Right ventricle myocardium superior (tissue), 1 donor: ENCODE results near the gene CNOT10. TPM values are rescaled to one million over a fixed set of nuclear protein-coding genes. Genes with fewer than 3 reads are reported as not detected.

ENCODE experiments used
- ATAC-seq: fragments of 200-7000 bp; cut with Tn5 transposase; one replicate; pipeline ENCODE4 v1.9.1; 2020; ENCODE audit warnings: mild to moderate bottlenecking; ENCODE audit not compliant: poor library complexity
- DNase-seq: peaks from one replicate; pipeline ENCODE4 v3.0.0-alpha.2; 2020
- intact Hi-C: fragments of 100-400 bp; cut with DNase I; formaldehyde crosslinking; loops from one replicate; pipeline ENCODE4 v1.11.2; 2022
- total RNA-seq: library from RNA; stranded (reverse); fragmentation: NEBNext Ultra II Directional; extraction: Animal tissue kit (Norgen Biotek cat#: 25700); gene quantifications from one replicate; pipeline ENCODE4 v1.2.1, GENCODE V29; 2021
- donor health status: DM: no; HTN: yes; CAD: no; lungs with severe emphysema.

The CNOT10 gene
- total RNA-seq, 1 donor from 2014 or later: 12.5 TPM

DNA sequence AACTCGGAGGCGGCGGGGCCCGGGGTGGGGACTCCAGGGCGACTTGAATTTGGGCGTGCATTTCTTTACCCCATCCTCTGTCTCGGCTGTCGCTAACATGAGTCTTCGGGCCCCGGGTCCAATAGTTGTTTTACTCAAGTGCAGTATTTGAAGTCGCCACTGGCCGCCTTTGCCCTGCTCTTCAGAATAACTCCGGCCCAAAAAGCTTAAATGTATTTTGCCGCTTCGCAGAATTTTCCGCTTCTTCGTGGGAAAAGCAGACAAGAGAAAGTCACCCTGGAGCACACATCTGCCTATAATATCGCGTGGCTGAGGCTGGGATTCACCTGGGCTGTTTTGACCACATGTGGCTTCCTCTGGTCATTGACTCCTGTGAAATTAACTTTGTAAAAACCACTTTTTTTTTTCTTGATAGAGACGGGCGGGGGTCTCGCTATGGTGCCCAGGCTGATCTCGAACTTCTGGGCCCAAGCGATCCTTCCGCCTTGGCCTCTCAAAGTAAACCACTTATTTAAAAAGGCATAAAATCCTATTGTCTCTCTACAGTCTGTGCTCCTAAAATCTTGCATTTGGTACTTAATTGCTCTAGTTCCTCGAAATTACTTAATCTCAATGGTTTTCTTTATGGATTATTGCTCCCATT lies 676 bp downstream of the CNOT10 start:
- DNase-seq (no peak), ATAC-seq (no peak)
- intact Hi-C loops: no loop called here

DNA sequence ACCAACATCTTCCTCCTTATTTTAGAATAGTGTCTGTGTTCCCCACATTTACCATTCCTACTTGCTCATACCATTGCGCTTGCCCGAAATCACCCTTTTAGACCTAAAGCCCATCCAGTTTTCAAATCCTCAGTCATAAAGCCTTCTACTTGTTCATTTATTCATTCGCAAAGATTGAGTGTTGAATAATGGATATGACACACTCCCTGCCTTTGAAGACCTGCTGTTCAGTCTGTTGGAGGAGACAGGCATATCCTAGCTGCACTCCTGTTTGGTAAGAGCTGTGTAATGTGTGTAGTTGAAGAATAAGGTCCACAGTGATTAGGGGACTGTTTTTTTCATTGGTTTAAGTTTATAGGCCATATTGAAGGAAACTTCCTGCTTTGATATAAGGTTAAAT lies 1.7 kb downstream of the CNOT10 start:
- ATAC-seq (no peak), DNase-seq (no peak)
- intact Hi-C loops: no loop called here

DNA sequence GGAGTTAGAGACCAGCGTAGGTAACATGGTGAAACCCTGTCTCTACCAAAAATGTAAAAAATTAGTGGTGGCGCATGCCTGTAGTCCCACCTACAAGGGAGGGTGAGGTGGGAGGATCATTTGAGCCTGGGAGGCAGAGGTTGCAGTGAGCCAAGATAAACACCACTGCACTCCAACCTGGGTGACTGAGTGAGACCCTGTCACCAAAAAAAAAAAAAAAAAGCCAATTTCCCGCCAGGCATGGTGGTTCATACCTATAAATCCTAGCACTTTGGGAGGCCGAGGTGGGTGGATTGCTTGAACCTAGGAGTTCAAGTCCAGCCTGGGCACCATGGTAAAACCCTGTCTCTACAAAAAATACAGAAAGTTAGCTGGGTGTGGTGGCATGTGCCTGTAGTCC lies 6.9 kb downstream of the CNOT10 start:
- ATAC-seq: no peak
- DNase-seq: no peak
- intact Hi-C loops: no loop called here

DNA sequence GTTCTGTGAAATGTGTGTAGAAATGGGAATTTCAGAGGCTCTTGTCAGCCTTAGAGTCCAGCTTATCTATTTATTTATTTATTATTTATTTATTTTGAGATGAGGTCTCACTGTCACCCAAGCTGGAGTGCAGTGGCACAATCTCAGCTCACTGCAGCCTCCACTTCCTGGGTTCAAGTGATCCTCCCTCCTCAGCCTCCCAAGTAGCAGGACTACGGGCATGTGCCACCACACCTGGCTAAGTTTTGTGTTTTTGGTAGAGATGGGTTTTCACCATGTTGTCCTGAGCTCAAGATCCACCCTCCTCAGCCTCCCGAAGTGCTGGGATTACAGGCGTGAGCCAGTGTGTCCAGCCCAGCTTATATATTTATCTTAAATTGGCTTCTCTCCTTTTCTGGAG lies 11.5 kb downstream of the CNOT10 start:
- DNase-seq (no peak), ATAC-seq (no peak)
- intact Hi-C loops: no loop called here

DNA sequence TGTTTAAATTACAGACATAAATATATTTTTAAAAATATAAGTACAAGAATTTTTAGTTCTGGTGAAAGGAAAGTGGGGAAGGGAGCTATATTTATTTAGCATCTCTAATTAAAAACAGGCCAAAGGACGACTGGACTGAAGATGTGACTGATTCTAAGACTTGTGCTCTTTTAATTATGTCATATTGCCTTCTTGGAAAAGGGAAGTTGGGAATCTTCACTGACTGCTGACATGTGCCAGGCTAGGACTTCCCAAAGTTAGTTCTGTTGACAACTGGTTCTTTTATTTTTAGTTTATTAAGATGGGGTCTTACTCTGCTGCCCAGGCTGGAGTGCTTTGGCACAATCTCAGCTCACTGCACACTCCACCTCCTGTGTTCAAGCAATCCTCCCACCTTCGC lies 13.5 kb downstream of the CNOT10 start:
- DNase-seq (no peak), ATAC-seq (no peak)
- intact Hi-C loops: no loop called here

DNA sequence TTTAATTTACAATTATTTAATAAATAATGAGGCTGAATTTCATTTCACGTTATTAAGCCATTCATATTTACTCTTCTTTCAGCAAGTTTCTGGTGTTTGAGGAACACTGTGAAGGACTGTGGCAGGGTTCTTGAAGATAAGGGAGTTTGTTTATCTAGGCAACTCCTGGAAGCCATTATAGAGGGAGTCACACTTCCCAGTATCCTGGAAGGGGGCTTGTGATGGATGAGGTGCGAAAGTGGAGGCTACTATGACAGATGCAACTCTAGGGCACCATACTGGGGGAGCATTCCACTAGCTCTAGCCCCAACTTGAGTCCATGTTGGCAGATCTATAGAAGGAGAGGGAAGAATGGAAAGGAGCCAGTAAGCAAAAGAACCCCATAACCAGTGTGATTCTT lies 14.4 kb downstream of the CNOT10 start:
- DNase-seq: no peak
- intact Hi-C loops: no loop called here
- no peak for ATAC-seq

DNA sequence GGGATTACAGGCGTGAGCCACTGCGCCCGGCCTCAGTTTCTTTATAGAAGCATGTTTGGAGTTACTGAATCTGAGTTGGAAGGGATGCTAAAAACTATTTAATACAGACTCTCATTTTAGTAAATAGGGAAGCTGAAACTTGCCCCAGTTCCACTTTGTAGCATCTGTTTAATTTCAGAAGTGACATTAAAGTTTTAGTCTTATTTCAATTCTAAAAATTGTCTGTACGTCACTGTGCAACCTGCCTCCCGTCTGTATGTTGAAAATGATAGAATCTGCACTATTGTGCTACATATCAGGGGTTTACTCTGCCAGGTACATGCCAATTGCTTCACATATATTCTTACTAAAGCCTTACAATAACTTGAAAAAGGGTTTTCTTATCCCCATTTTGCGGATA lies 15.3 kb downstream of the CNOT10 start:
- DNase-seq (no peak), ATAC-seq (no peak)
- intact Hi-C loops: no loop called here

DNA sequence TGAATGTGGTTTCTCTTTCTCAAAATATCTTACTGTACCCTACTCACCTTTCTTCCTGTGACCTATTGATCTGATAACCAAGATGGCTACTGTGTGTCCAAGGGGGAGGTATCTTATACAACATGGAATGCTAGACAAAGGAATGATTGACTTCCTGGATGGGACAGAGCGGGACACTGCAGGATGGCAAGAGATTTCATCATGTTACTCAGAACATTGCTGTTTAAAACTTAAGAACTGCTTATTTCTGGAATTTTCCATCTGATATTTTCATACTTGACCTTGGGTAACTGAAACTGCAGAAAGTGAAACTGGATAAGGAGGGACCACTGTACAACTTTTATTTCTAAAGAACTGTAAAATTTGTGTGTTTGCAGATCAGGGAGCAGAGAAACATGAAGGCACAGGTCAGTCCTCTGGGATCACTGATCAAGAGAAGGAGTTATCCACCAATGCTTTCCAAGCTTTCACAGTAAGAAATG lies 18.5 kb downstream of the CNOT10 start:
- DNase-seq: no peak
- ATAC-seq: no peak
- intact Hi-C loops: no loop called here

DNA sequence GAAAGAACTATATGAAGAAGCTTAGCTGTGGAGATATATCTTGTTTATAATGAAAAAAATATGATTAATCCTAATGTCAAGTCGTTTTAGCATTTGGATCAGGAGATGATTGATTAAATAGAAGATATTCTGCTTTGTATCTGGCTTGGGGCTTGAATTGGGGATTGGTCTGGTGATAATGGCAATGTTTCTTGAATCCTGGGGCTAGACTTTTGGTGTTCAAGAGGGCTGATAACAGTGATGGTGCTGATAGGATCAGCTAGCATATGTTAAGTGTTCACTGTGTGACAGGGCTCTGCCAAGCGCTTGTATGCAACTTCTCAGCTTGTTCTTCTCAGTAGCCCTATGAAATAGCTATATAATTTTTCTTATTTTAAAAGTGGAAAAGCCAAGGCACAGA lies 20.2 kb downstream of the CNOT10 start:
- intact Hi-C loops: no loop called here

DNA sequence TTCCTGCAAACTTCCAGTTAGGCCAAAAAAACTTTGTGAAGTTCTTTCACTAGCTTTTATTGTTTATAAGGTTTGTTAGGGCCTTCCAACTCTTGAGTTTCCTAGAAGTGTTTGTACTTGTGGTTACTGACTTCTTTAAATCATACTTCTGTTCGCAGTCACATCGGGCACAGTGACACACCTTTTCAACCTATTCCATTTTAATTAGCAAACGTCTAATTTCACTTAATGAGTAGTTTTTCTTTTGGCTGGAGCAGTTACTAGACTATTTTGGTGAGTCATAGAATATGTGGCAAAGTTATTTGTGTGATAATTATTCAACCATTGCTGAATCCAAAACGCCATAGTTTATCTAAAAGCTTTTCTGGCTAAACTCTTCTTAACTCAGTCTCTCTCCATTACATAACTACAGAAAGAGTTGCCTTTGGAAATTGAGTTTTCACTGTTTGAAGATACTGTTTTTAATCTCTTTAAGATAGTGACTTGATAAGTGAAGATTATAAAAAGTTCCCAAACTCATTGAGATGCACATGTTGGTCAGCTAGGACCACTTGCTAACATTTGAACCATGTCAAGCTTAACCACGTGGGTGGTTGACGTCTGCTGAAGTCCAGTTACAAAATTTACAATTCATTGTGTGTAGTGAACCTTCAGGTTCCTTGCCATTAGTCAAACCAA lies 21.5 kb downstream of the CNOT10 start:
- intact Hi-C loops: no loop called here
- ATAC-seq (no peak), DNase-seq (no peak)

More for the DNA sequence above, 20.2 kb downstream of the CNOT10 start:
- ATAC-seq: no peak
- no peak for DNase-seq

DNA sequence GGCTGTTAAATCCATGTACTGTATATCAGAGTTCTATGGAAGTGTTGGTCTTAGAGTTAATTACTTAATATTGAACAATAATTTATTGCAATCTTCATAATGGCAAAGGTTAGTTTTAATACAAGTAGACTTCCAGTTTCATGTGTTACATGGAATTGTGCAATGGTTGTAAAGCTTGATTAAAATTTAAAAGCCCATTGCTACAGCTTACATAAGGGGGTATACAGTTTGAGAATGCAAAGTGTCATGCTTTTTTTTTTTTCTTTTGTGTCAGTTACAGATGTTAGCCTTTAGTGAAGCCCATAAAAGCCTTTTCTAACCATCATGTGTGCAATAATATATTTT lies 22.0 kb downstream of the CNOT10 start:
- ATAC-seq (no peak), DNase-seq (no peak)
- intact Hi-C loops: no loop called here

DNA sequence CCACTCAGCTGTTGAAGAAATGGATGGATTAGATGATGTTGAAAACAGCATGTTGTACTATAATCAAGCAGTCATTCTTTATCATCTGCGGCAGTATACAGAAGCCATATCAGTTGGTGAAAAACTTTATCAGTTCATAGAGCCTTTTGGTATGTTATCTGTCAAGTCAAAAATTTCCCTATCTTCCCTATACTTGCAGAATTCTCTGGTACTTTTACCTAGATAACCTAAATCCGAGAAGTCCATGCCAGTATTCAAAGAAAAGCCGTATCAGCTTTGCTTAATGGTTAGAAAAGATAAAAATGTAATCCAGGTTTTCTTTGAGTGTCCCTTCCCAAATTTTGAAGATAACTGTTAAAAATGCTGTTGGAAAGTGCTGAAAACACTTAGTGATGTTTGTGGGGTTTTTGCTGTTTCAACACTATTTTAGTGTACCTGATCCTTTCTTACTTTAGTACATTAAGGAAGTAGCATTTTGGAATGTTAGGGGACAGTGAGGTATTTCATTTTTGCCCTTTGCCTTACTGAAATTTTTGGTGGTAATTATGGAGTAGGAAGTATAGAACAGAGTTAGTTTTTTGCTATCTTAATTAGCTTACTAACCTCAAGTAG lies 23.8 kb downstream of the CNOT10 start:
- DNase-seq (no peak), ATAC-seq (no peak)
- intact Hi-C loops: no loop called here

DNA sequence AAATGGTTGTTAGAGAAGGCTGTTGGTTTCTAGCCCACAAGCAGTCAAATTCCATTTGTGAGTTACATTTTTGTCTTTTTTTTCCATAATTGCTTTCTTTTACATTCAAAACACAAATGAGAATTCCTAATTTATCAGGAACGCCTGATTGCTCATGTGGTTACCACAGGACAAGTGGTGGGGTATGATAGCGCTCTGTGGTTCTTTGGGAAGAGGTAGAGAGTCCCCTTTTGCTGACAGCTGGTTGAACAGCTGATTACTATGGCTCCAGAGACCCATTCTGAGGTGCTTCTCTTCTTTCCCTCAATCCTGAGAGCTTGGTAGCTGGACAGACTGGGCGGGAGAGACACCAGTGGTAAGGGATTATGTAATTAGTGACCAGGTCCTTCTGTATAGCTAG lies 24.4 kb downstream of the CNOT10 start:
- ATAC-seq: no peak
- intact Hi-C loops: no loop called here
- no peak for DNase-seq

DNA sequence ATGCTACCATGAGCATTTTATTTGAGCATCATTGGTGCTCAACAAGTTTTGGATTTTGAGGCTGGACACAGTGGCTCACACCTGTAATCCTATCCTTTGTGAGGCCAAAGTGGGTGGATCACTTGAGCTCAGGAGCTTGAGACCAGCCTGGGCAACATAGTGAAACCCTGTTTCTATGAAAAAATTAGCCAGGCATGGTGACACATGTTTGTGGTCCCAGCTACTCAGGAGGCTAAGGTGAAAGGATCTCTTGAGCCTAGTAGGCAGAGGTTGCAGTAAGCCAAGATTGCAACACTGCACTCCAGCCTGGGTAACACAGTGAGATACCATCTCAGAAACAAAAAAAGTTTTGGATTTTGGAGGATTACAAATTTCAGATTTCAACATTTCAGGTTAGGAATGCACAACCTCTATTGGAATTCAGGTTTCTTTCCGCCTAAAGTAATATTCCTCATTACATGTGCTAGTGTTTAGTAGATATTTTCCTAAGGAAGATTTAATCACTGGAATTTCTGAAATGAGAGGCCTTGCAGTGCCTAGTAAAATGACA lies 27.6 kb downstream of the CNOT10 start:
- no peak for DNase-seq
- intact Hi-C loops: no loop called here
- ATAC-seq: no peak

DNA sequence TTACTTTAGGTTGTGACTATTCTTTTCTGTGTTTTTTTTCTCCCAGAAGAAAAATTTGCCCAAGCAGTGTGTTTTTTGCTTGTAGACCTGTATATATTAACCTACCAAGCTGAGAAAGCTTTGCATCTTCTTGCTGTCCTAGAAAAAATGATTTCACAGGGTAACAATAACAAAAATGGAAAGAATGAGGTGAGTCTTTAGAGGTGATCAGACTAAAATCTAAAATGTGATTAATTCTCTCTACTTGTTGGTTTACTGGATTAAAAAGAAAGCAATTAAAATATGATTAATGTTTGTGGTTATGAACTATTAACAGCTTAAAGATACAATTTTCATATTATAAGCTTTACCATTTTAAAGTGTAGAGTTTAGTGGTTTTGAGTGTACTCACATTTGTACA lies 28.2 kb downstream of the CNOT10 start:
- no peak for ATAC-seq
- DNase-seq: no peak
- intact Hi-C loops: no loop called here

DNA sequence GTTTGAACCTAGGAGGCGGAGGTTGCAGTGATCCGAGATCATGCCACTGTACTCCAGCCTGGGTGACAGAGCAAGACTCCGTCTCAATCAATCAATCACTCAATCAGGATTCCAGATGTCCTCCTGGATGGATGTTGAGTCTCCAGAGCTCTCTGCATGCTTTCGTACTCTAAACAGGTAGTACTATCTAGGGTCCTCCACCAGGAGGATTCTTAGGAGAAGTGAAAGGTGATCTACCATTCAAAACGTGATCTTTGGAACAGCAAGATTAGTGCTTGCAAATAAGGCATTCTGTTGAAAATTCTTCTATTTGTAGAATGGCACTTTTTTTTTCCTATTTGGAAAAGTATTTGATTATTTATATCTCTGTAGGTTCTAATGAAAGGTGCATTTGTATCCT lies 34.3 kb downstream of the CNOT10 start:
- ATAC-seq: no peak
- no peak for DNase-seq
- intact Hi-C loops: no loop called here

DNA sequence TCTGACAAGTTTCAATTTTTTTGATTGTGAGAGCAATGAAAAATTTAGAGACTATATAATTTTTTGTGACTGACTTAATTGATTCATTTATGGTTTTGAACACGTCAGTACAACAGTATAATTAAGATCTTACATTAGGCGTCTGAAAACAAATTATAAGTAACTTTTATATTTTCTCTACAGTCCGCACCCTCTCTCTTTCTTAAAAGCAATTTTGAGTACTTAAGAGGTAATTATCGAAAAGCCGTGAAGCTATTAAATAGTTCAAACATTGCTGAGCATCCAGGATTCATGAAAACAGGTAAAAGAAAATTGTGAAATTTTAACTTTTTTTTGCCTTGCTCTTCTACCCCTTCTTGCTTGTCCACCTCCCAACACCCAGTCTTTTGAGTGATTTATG lies 34.9 kb downstream of the CNOT10 start:
- intact Hi-C loops: no loop called here
- ATAC-seq: no peak
- DNase-seq: no peak

DNA sequence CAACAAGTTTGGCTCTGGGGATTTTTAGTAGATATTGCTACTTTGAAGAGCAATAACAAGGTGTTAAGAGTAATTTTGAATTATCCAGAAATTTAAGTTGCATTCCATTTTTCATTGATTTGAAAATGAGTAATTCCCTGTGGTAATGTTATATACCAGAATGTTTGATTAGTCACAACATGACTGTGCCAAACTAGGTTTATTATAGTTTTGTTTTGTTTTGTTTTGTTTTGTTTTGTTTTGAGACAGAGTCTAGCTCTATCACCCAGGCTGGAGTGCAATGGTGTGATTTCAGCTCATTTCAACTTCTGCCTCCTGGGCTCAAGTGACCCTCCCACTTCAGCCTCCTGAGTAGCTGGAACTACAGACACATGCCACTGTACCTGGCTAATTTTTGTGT lies 40.7 kb downstream of the CNOT10 start:
- DNase-seq: no peak
- no peak for ATAC-seq
- intact Hi-C loops: no loop called here

DNA sequence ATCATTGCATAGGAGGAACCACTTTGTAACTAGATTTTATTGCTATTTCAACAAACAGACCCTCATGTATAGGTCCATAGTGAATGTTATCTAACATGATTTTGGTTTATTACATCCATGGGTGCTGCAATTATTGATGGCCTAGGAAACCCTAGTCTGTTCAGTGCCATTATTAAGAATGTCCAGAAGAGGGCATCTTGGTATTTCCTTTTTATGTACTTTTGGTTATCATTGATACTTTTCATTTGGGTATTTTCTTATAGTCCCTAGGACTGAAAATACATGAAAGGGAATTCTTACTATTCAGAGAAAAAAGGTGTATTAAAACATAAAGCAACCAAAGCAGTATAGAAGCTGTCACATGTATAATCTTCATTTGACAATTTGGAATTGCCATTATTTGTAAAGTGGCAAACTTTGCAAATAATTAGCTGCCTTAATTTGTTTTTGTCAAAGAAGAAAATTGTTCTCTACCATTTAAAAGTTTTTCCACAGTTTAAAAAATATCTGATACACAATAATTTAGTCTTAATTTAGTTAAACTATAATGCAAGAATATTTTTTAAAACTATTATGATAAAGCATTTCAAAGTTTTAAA lies 48.7 kb downstream of the CNOT10 start:
- no peak for ATAC-seq
- DNase-seq: no peak
- intact Hi-C loops: loop anchor here (10.0 kb wide), 1 partner anchor 201 kb away; no protein-coding TSS in a partner anchor

DNA sequence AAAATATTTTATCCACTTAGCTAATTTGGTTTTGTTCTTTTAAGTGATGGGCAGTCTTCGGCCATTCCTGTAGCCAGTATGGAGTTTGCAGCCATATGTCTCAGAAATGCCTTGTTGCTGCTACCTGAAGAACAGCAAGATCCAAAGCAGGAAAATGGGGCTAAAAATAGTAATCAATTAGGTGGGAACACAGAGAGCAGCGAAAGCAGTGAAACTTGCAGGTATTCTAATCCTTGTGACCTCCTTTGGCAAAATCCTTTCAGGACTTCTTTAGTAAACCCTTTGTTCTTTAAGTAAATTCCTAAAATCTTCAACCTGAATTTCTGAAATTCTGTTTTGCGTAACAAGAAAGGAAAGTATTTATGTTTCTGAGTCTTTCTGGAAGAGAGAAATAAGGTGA lies 49.8 kb downstream of the CNOT10 start:
- DNase-seq: no peak
- intact Hi-C loops: loop anchor here (10.0 kb wide), 1 partner anchor 200 kb away; no protein-coding TSS in a partner anchor
- ATAC-seq: no peak
